ENCODE measurements around the gene PIWIL4. TPM values are rescaled to one million over a fixed set of nuclear protein-coding genes. Genes with fewer than 3 reads are reported as not detected.
"Not testable (repeated sequence)": the region's sequence is repeated elsewhere in the genome, so short reads cannot be mapped to it uniquely, and the experiment has no call there.

The PIWIL4 gene
- total RNA-seq, 1 experiment from 2014 or later: 3.4 TPM

DNA sequence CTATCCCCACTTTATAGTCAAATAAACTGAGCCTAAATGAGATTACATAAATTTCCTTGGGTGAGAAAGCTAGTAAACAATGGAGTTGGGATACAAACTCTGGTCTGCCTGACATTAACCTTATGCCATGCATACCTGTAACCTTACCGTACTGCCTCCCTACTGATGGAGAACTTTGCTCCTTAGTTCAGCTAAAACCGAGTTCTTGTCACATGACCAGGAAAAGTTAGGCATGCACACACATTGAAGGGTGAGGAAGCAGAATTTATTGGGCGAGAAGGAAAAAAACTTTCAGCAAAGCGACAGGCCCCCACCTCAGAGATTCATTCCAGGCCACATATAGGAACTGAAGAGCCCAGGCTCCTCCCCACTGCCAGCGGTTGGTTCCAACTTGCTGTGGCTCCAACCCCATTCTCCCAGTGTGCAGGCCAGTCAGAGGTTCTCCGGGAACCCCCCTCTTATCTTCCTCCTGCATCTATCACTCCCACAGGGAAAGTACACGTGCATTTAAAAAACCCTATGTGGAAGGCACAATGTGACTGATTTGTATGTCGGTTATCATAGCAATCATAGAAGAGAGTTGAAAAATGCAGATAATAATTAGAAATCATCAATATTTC lies 3.2 kb upstream of the PIWIL4 start:
- BruUV-seq (replicated peaks): no TSS peak
- Histone ChIP-seq H3K27me3 (replicated peaks; ENCODE audit: control insufficient read depth, insufficient read depth, low read length) (no peaks in the 10 kb centered on the region), H3K9me3 (no peaks in the 10 kb centered on the region; the same call in 1 of the 2 replicates), H3K4me1 (peaks cover 16% of the 10 kb centered on the region), H3K4me3 (ENCODE audit: low read depth, low read length) (no peak overlapping the region), H3K36me3 (ENCODE audit: control insufficient read depth, insufficient read depth, low read length) (no peaks in the 10 kb centered on the region)
- TF ChIP-seq CTCF (IDR thresholded peaks at IDR 0.05; ENCODE audit: insufficient read depth in 1 of 2, low read depth in 1 of 2, low read length in 1 of 2, severe bottlenecking in 1 of 2, unreplicated experiment in 1 of 2): no peak
- Mint-ChIP-seq H3K4me3 (ENCODE audit: unreplicated experiment) (no peak overlapping the region), H3K4me1 (ENCODE audit: low read depth, unreplicated experiment) (peaks cover 18% of the 10 kb centered on the region), H3K27me3 (ENCODE audit: insufficient read depth, unreplicated experiment) (no peaks in the 10 kb centered on the region), H3K27ac (ENCODE audit: unreplicated experiment) (no peak overlapping the region), H3K9me3 (ENCODE audit: unreplicated experiment) (no peaks in the 10 kb centered on the region), H3K36me3 (ENCODE audit: insufficient read depth, unreplicated experiment) (no peaks in the 10 kb centered on the region)
- intact Hi-C loops (cut with micrococcal nuclease; ENCODE audit: unreplicated experiment): loop anchor here (1.0 kb wide), 1 partner anchor 45 kb away; no protein-coding TSS in a partner anchor
- ChIA-PET POLR2A (interaction anchor here (0.6 kb wide), 2 partner anchors 532 to 716 kb away, joined by 4 read pairs; no protein-coding TSS in a partner anchor), CTCF (no interaction called here)
- DNase-seq: peak in 1 of 2 experiments; percentile 51

DNA sequence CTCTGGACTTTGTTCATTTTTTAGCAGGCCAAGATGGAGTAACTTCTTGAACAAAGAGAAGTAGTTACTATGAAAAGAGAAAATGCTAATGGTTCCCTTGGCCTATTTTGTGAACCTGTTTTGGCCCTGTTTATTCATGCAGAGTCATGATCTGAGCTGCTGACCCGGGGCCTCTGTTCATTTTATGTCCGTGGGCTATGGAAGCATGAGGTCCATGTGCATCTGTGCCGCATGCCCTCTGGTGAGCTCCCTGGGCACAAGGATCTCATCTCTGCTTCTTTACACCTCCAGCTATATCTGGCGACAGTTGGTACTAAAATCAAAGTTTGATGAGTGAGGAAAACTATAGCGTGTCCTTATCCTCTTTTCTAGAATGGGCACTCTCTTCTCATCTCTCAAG lies 1.0 kb downstream of the PIWIL4 start:
- Histone ChIP-seq H3K36me3 (ENCODE audit: control insufficient read depth, insufficient read depth, low read length) (no peaks in the 10 kb centered on the region), H3K4me1 (peaks cover 12% of the 10 kb centered on the region), H3K4me3 (ENCODE audit: low read depth, low read length) (no peak overlapping the region), H3K9me3 (no peaks in the 10 kb centered on the region; the same call in 1 of the 2 replicates), H3K27me3 (replicated peaks; ENCODE audit: control insufficient read depth, insufficient read depth, low read length) (no peaks in the 10 kb centered on the region)
- Mint-ChIP-seq H3K27ac (ENCODE audit: unreplicated experiment) (no peak overlapping the region), H3K9me3 (ENCODE audit: unreplicated experiment) (no peaks in the 10 kb centered on the region), H3K36me3 (ENCODE audit: insufficient read depth, unreplicated experiment) (no peaks in the 10 kb centered on the region), H3K27me3 (ENCODE audit: insufficient read depth, unreplicated experiment) (no peaks in the 10 kb centered on the region), H3K4me1 (ENCODE audit: low read depth, unreplicated experiment) (peaks cover 12% of the 10 kb centered on the region), H3K4me3 (ENCODE audit: unreplicated experiment) (no peak overlapping the region)
- intact Hi-C loops (cut with micrococcal nuclease; ENCODE audit: unreplicated experiment): no loop called here
- no peak for TF ChIP-seq CTCF (IDR thresholded peaks at IDR 0.05; ENCODE audit: insufficient read depth in 1 of 2, low read depth in 1 of 2, low read length in 1 of 2, severe bottlenecking in 1 of 2, unreplicated experiment in 1 of 2)
- ChIA-PET CTCF (interaction anchor here (0.5 kb wide), 1 partner anchor 665 kb away, joined by 3 read pairs; no protein-coding TSS in a partner anchor), POLR2A (no interaction called here)
- no peak for DNase-seq
- BruUV-seq (replicated peaks): no TSS peak

GRCh38 chr11:94568717-94569116 lies 1.5 kb downstream of the PIWIL4 start:
- no peak for DNase-seq
- H3K36me3 Mint-ChIP-seq (ENCODE audit: insufficient read depth, unreplicated experiment): no peaks in the 10 kb centered on the region
- Histone ChIP-seq H3K27me3 (replicated peaks; ENCODE audit: control insufficient read depth, insufficient read depth, low read length) (no peaks in the 10 kb centered on the region), H3K4me3 (ENCODE audit: low read depth, low read length) (no peak overlapping the region), H3K9me3 (no peaks in the 10 kb centered on the region; the same call in 1 of the 2 replicates), H3K4me1 (peaks cover 7% of the 10 kb centered on the region), H3K36me3 (ENCODE audit: control insufficient read depth, insufficient read depth, low read length) (no peaks in the 10 kb centered on the region)
- no peak overlapping the region for H3K4me3 Mint-ChIP-seq (ENCODE audit: unreplicated experiment)
- ChIA-PET CTCF (interaction anchor here (0.5 kb wide), 1 partner anchor 665 kb away, joined by 3 read pairs; no protein-coding TSS in a partner anchor), POLR2A (no interaction called here)
- BruUV-seq (replicated peaks): no TSS peak
- intact Hi-C loops (cut with micrococcal nuclease; ENCODE audit: unreplicated experiment): no loop called here
- no peak overlapping the region for H3K27ac Mint-ChIP-seq (ENCODE audit: unreplicated experiment)
- no peak for TF ChIP-seq CTCF (IDR thresholded peaks at IDR 0.05; ENCODE audit: insufficient read depth in 1 of 2, low read depth in 1 of 2, low read length in 1 of 2, severe bottlenecking in 1 of 2, unreplicated experiment in 1 of 2)
- H3K4me1 Mint-ChIP-seq (ENCODE audit: low read depth, unreplicated experiment): peaks cover 8% of the 10 kb centered on the region
- no peaks in the 10 kb centered on the region for H3K27me3 Mint-ChIP-seq (ENCODE audit: insufficient read depth, unreplicated experiment)
- H3K9me3 Mint-ChIP-seq (ENCODE audit: unreplicated experiment): no peaks in the 10 kb centered on the region

GRCh38 chr11:94572975-94573374 lies 5.8 kb downstream of the PIWIL4 start:
- H3K4me1 Mint-ChIP-seq (ENCODE audit: low read depth, unreplicated experiment); H3K27me3 Mint-ChIP-seq (ENCODE audit: insufficient read depth, unreplicated experiment); H3K36me3 Mint-ChIP-seq (ENCODE audit: insufficient read depth, unreplicated experiment); BruUV-seq (replicated peaks); H3K27ac Mint-ChIP-seq (ENCODE audit: unreplicated experiment); intact Hi-C loops (cut with micrococcal nuclease; ENCODE audit: unreplicated experiment); POLR2A ChIA-PET; CTCF ChIA-PET; H3K36me3 ChIP-seq (ENCODE audit: control insufficient read depth, insufficient read depth, low read length); H3K4me1 ChIP-seq; H3K9me3 ChIP-seq; H3K27me3 ChIP-seq (replicated peaks; ENCODE audit: control insufficient read depth, insufficient read depth, low read length); H3K4me3 ChIP-seq (ENCODE audit: low read depth, low read length); H3K4me3 Mint-ChIP-seq (ENCODE audit: unreplicated experiment); DNase-seq; H3K9me3 Mint-ChIP-seq (ENCODE audit: unreplicated experiment): not testable (repeated sequence)

All from Caco-2 (cell line).